Measurements from ENCODE around the gene INSIG1. TPM values are rescaled to one million over a fixed set of nuclear protein-coding genes. Genes with fewer than 3 reads are reported as not detected.

The INSIG1 gene
- polyA plus RNA-seq, 1 of the 3 experiments (the other 2 are of a cell fraction): 6.4 TPM

DNA sequence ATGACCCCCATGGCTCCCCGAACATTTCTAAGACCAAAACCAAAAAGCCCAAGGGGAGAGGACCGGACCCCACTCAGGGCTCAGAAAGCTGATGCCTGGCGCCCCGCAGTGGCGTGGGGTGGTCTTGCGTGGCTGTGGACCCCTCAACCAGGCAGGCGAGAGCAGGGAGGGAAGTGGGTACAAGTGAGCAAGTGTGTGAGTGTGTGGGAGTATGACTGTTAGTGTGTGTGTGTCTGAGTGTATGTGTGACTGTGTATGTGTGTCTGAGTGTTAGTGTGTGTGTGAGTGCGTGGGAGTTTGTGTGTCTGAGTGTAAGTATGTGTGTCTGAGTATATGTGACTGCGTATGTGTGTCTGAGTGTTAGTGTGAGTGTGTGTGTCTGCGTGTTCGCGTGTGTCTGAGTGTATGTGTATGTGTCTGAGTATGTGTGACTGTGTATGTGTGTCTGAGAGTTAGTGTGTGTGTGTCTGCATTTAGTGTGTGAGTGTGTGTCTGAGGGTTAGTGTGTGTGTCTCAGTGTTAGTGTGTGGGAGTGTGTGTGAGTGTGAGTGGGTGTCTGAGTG is 34.0 kb upstream of the INSIG1 start (continued):
- TF ChIP-seq, protein P1, sequence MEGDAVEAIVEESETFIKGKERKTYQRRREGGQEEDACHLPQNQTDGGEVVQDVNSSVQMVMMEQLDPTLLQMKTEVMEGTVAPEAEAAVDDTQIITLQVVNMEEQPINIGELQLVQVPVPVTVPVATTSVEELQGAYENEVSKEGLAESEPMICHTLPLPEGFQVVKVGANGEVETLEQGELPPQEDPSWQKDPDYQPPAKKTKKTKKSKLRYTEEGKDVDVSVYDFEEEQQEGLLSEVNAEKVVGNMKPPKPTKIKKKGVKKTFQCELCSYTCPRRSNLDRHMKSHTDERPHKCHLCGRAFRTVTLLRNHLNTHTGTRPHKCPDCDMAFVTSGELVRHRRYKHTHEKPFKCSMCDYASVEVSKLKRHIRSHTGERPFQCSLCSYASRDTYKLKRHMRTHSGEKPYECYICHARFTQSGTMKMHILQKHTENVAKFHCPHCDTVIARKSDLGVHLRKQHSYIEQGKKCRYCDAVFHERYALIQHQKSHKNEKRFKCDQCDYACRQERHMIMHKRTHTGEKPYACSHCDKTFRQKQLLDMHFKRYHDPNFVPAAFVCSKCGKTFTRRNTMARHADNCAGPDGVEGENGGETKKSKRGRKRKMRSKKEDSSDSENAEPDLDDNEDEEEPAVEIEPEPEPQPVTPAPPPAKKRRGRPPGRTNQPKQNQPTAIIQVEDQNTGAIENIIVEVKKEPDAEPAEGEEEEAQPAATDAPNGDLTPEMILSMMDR (IDR thresholded peaks at IDR 0.05): peak; percentile 33
- TF ChIP-seq, protein P2, sequence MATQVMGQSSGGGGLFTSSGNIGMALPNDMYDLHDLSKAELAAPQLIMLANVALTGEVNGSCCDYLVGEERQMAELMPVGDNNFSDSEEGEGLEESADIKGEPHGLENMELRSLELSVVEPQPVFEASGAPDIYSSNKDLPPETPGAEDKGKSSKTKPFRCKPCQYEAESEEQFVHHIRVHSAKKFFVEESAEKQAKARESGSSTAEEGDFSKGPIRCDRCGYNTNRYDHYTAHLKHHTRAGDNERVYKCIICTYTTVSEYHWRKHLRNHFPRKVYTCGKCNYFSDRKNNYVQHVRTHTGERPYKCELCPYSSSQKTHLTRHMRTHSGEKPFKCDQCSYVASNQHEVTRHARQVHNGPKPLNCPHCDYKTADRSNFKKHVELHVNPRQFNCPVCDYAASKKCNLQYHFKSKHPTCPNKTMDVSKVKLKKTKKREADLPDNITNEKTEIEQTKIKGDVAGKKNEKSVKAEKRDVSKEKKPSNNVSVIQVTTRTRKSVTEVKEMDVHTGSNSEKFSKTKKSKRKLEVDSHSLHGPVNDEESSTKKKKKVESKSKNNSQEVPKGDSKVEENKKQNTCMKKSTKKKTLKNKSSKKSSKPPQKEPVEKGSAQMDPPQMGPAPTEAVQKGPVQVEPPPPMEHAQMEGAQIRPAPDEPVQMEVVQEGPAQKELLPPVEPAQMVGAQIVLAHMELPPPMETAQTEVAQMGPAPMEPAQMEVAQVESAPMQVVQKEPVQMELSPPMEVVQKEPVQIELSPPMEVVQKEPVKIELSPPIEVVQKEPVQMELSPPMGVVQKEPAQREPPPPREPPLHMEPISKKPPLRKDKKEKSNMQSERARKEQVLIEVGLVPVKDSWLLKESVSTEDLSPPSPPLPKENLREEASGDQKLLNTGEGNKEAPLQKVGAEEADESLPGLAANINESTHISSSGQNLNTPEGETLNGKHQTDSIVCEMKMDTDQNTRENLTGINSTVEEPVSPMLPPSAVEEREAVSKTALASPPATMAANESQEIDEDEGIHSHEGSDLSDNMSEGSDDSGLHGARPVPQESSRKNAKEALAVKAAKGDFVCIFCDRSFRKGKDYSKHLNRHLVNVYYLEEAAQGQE (IDR thresholded peaks at IDR 0.05; ENCODE audit: low read depth, low read length): no peak

DNA sequence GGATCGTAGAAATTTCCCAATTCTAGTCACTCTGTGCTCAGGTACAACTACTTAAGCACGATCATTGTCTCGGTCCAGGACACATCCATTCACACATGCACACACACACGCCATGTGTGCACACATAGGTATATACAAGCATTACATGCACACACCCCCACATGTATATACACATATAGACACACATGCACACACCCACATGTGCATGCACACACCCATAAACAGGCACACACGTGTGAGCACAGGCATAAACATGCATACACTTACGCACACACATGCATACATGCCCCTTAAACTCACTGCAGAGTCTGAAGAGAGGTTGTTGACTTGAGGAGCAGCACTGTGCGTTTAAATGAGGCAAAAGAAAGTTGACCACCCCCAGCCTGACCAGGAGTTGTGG is 32.5 kb upstream of the INSIG1 start:
- Histone ChIP-seq H2AFZ (ENCODE audit: low read depth) (no peak overlapping the region), H3K36me3 (replicated peaks in 1 of 2; ENCODE audit: control insufficient read depth in 1 of 2, insufficient read depth in 2 of 2, low read length in 1 of 2) (no peaks in the 10 kb centered on the region), H3K4me1 (ENCODE audit: control insufficient read depth in 1 of 2, insufficient read depth in 2 of 2, low read depth in 1 of 2, low read length in 1 of 2) (peaks cover 0 to 3% of the 10 kb centered on the region in 2 experiments; a peak in 1 of 4 replicates), H3F3A (replicated peaks; ENCODE audit: insufficient read depth) (no peaks in the 10 kb centered on the region), H4K20me1 (ENCODE audit: insufficient read depth) (no peaks in the 10 kb centered on the region), H3K27ac (ENCODE audit: low read depth in 2 of 2, low read length in 1 of 2) (no peak overlapping the region), H3K4me2 (no peak overlapping the region), H3K27me3 (ENCODE audit: insufficient read depth) (peaks cover 5% of the 10 kb centered on the region), H3K9me2 (no peaks in the 10 kb centered on the region), H3K79me2 (ENCODE audit: insufficient read depth) (no peaks in the 10 kb centered on the region), H3K9ac (no peak overlapping the region), H3K9me3 (no peaks in the 10 kb centered on the region), H3K4me3 (ENCODE audit: low read depth in 2 of 2, low read length in 1 of 2) (no peak overlapping the region)
- ChIA-PET POLR2A (no interaction called here), CTCF (interaction anchor here (1.1 kb wide), 1 partner anchor 16 kb away, joined by 3 read pairs; no protein-coding TSS in a partner anchor)
- WGBS (ENCODE audit: low lambda C conversion rate): 52% methylated on average over 7 of the region's 7 CpGs
- TF ChIP-seq, protein P3, sequence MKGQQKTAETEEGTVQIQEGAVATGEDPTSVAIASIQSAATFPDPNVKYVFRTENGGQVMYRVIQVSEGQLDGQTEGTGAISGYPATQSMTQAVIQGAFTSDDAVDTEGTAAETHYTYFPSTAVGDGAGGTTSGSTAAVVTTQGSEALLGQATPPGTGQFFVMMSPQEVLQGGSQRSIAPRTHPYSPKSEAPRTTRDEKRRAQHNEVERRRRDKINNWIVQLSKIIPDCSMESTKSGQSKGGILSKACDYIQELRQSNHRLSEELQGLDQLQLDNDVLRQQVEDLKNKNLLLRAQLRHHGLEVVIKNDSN (IDR thresholded peaks at IDR 0.05; ENCODE audit: borderline replicate concordance, low read depth): no peak
- no peak for DNase-seq

DNA sequence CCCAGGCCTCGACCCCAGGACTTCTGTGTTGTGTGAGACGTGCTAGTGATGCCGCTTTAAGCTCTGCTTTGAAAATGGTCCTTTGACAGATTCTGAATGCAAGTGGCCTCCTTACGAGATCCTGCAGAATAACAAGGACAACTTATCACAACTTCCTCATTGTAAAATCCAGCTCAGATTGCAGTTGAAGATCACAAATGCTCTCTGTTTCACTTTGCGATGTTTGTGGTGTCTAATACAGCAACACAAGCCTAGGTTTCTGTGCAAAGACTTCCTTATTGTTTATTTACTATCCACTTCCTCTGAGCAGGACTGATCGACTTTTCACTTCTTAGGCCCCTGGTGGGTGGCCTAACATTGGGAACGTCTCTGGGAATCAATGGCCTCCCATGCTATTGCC is 31.7 kb upstream of the INSIG1 start:
- Histone ChIP-seq H3K4me3 (ENCODE audit: low read depth in 2 of 2, low read length in 1 of 2) (no peak overlapping the region), H3K4me2 (no peak overlapping the region), H3F3A (replicated peaks; ENCODE audit: insufficient read depth) (no peaks in the 10 kb centered on the region), H2AFZ (ENCODE audit: low read depth) (no peak overlapping the region), H4K20me1 (ENCODE audit: insufficient read depth) (no peaks in the 10 kb centered on the region), H3K4me1 (ENCODE audit: control insufficient read depth in 1 of 2, insufficient read depth in 2 of 2, low read depth in 1 of 2, low read length in 1 of 2) (no peaks in the 10 kb centered on the region), H3K9me2 (no peaks in the 10 kb centered on the region), H3K9ac (no peak overlapping the region), H3K9me3 (no peaks in the 10 kb centered on the region), H3K27me3 (ENCODE audit: insufficient read depth) (peaks cover 5% of the 10 kb centered on the region), H3K27ac (ENCODE audit: low read depth in 2 of 2, low read length in 1 of 2) (no peak overlapping the region), H3K79me2 (ENCODE audit: insufficient read depth) (no peaks in the 10 kb centered on the region), H3K36me3 (replicated peaks in 1 of 2; ENCODE audit: control insufficient read depth in 1 of 2, insufficient read depth in 2 of 2, low read length in 1 of 2) (no peaks in the 10 kb centered on the region)
- no peak for DNase-seq
- ChIA-PET POLR2A (no interaction called here), CTCF (interaction anchor here (1.6 kb wide), 1 partner anchor 8 kb away, joined by 4 read pairs; no protein-coding TSS in a partner anchor)
- 74% methylated on average over 7 of the region's 7 CpGs for WGBS (ENCODE audit: low lambda C conversion rate)
- TF ChIP-seq, protein P4, sequence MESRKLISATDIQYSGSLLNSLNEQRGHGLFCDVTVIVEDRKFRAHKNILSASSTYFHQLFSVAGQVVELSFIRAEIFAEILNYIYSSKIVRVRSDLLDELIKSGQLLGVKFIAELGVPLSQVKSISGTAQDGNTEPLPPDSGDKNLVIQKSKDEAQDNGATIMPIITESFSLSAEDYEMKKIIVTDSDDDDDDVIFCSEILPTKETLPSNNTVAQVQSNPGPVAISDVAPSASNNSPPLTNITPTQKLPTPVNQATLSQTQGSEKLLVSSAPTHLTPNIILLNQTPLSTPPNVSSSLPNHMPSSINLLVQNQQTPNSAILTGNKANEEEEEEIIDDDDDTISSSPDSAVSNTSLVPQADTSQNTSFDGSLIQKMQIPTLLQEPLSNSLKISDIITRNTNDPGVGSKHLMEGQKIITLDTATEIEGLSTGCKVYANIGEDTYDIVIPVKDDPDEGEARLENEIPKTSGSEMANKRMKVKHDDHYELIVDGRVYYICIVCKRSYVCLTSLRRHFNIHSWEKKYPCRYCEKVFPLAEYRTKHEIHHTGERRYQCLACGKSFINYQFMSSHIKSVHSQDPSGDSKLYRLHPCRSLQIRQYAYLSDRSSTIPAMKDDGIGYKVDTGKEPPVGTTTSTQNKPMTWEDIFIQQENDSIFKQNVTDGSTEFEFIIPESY (IDR thresholded peaks at IDR 0.05; ENCODE audit: borderline replicate concordance, low read depth): no peak
- TF ChIP-seq, protein P2 (IDR thresholded peaks at IDR 0.05; ENCODE audit: low read depth, low read length): no peak
- TF ChIP-seq MXI1 (IDR thresholded peaks at IDR 0.05; ENCODE audit: low read depth, low read length) (no peak), NRF1 (IDR thresholded peaks at IDR 0.05; ENCODE audit: low read depth, low read length) (no peak), JUND (IDR thresholded peaks at IDR 0.05) (no peak), RAD21 (IDR thresholded peaks at IDR 0.05; ENCODE audit: low read length) (no peak), TCF12 (IDR thresholded peaks at IDR 0.05) (no peak), GATA2 (CRISPR knock-in tag; IDR thresholded peaks at IDR 0.05) (no peak), RXRA (IDR thresholded peaks at IDR 0.05; ENCODE audit: borderline replicate concordance, low read depth) (no peak), GABPA (IDR thresholded peaks at IDR 0.05; ENCODE audit: low read depth) (no peak), SMC3 (IDR thresholded peaks at IDR 0.05; ENCODE audit: low read depth, low read length) (no peak)

All from SK-N-SH (cell line).